Neural cell (in vitro differentiated cells): ENCODE data around the gene S100A1.

Experiments
- POLR2AphosphoS5 ChIP-seq: IDR thresholded peaks from 2 replicates; pipeline ENCODE4 v1.6.1; 2012
- TF ChIP-seq, protein P1 (sequence below): fragments of 450-650 bp; IDR thresholded peaks from 2 replicates; pipeline ENCODE4 v1.5.1; 2014; ENCODE audit warnings: antibody characterized with exemption, mild to moderate bottlenecking, moderate library complexity; ENCODE audit not compliant: poor library complexity, severe bottlenecking

DNA sequence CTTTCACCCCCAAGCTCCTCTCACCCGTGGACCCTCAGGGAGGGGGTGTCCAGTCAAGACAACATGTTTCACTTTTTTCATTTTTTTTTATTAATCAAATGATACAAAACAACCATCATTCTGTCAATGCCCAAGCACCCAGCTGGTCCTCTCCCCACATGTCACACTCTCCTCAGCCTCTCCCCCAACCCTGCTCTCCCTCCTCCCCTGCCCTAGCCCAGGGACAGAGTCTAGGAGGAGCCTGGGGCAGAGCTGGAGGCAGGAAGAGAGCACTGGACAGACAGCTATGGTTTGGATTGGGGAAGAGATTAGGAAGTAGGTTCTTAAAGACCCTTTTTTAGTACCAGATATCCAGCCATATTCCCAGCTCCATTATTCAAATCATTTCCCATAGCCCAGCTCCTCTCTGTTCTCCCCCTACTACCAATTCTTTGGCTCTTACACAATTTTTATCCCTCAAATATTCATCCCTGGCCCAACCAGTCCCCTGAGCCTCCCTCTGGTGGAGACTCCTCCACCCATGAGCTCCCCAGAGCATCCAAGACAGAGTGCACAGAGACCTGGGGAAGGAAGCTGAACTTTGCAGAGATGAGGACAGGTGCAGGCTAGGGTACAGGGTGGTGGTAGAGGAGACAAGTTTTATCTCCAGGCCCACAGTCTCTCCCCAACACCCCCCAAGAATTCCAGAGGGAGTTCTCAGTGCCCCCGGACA lies 13.9 kb upstream of the S100A1 start:
- TF ChIP-seq, protein P1, sequence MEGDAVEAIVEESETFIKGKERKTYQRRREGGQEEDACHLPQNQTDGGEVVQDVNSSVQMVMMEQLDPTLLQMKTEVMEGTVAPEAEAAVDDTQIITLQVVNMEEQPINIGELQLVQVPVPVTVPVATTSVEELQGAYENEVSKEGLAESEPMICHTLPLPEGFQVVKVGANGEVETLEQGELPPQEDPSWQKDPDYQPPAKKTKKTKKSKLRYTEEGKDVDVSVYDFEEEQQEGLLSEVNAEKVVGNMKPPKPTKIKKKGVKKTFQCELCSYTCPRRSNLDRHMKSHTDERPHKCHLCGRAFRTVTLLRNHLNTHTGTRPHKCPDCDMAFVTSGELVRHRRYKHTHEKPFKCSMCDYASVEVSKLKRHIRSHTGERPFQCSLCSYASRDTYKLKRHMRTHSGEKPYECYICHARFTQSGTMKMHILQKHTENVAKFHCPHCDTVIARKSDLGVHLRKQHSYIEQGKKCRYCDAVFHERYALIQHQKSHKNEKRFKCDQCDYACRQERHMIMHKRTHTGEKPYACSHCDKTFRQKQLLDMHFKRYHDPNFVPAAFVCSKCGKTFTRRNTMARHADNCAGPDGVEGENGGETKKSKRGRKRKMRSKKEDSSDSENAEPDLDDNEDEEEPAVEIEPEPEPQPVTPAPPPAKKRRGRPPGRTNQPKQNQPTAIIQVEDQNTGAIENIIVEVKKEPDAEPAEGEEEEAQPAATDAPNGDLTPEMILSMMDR, result no peak
- TF ChIP-seq POLR2AphosphoS5, result no peak
